GM18517 (cell line): ENCODE results near the gene EEF1B2.
"Not testable (repeated sequence)": the region's sequence is repeated elsewhere in the genome, so short reads cannot be mapped to it uniquely, and the experiment has no call there.

Experiments
- ATAC-seq: cut with Tn5 transposase; IDR thresholded peaks from one replicate; pipeline ENCODE4 v1.9.1; 2021; ENCODE audit warnings: mild to moderate bottlenecking, moderate library complexity; ENCODE audit not compliant: unreplicated experiment

The EEF1B2 gene

DNA sequence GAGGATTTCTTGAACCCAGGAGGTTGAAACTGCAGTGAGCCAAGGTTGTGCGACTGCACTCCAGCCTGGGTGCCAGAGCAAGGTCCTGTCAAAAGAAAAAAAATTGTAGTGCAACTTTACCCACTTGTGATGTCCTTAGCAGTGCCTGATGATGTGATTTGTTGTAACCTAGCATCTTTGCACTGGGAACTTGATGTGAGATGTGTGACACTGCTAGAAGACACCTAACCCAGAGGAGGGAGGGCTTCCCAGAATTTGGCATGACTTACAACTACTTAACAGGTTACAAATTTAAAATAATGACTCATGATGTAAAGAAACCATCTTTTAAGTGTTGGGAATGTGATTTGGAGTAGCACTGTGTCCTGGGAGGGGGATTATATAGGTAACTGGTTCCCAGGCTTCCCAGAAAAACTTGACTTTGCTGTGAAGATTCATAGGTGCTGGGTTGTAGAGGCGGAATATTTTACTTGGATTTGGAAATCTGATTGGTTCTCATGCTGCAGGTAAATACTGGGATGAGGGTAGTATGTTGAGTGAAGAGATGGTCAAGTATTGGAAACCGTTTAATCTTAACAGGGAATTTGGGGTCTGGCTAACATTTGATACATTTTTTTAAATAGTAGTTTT, 3.7 kb downstream of the EEF1B2 start:
- no peak for ATAC-seq

DNA sequence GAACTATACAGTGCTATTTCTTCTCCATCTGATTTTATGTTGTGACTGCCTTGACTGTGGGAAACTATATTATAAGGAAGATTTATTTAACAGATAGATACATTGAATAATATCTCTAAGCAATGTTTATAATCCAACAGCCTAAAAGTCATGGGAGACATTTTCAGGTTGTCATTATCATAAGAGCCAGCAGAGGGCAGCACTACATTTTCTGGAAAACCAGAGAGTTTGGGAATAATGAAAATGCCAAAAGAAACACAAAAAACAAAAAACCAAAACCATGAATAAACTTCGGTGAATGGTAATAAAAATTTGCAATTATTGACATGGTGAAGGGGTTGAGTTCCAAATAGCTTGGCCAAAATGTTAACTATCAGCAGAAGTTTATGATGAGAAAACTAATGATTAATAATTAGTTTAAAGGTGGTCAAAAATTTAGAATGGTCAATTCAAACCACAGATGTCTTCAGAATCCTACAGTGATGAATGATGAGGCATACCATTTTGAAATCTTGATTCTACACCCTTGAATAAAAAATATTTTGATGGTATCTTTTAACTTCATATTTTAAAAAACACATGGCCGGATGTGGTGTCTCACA, 4.7 kb downstream of the EEF1B2 start:
- no peak for ATAC-seq

DNA sequence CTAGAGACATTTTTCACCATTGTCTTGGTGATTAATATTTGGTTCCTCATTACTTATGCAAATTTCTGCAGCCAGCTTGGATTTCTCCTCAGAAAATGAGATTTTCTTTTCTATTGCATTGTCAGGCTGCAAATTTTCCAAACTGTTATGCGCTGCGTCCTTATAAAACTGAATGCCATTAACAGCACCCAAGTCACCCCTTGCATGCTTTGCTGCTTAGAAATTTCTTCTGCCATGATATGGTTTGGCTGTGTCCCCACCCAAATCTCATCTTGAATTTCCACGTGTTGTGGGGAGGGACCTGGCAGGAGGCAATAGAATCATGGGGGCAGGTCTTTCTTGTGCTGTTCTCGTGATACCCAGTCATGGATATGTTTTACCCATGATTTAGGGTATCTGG, 8.5 kb downstream of the EEF1B2 start:
- ATAC-seq: not testable (repeated sequence)

DNA sequence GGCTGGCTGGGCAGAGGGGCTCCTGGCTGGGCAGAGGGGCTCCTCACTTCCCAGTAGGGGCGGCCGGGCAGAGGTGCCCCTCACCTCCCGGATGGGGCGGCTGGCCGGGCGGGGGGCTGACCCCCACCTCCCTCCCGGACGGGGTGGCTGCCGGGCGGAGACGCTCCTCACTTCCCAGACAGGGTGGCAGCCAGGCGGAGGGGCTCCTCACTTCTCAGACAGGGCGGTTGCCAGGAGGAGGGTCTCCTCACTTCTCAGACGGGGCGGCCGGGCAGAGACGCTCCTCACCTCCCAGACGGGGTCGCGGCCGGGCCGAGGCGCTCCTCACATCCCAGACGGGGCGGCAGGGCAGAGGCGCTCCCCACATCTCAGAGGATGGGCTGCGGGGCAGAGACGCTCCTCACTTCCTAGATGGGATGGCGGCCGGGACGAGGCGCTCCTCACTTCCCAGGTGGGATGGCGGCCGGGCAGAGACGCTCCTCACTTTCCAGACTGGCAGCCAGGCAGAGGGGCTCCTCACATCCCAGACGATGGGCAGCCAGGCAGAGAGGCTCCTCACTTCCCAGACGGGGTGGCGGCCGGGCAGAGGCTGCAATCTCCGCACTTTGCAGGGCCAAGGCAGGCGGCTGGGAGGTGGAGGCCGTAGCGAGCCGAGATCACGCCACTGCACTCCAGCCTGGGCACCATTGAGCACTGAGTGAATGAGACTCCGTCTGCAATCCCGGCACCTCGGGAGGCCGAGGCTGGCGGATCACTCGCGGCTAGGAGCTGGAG, 12.1 kb downstream of the EEF1B2 start:
- not testable (repeated sequence) for ATAC-seq

DNA sequence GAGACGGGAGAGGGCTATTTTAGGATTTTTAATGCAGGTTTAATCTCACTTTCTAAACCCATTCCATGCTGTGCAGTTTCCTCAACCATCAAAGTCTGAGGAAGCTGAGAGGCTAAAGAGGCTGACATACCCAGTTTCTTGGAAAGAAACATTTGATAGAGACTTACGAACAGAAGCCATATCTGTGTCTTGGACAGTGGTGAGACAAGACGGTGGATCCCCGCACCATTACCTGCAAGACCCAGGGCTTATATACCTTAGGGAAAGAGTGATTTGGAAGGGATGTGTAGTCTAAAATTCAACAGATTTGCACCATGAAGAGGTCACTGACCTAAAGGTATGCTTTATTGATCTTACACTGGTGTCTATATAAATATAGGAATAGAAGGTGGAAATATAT, 13.5 kb downstream of the EEF1B2 start:
- no peak for ATAC-seq

DNA sequence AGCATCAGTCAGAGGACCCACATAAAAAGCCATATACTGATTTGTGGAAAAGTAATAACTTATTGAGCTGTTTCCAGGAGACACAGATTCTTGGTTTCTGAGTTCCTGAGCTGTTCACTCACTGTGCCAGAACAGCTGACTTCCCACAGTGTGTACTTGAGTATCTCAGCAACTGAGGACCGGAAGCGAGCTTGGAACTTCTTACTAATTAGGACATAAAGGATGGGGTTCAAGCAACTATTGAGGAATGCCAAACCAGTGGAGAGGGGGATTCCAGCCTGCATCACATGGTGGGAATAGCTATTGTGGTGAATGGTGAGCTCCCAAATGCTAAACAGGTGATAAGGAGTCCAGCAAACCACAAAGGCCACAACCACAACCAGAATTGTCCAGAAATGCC, 16.4 kb downstream of the EEF1B2 start:
- ATAC-seq: no peak

DNA sequence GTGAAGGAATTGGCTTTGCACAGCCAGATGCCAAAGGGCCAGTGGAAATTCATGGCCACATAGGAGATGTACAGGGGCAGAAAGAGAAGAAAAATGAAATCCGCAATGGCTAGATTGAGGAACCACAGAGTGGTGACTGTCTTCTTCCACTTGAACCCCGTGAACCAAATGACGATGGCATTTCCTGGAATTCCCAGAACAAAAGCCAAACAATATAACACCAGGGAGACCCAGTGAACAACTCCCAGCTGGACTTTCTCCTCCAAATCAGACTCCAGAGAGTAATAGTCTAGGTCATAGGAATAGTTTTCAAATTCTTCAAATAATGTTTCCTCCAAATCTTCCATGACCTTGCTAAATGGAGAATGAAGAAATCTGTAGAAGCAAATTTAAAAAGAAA, 17.2 kb downstream of the EEF1B2 start:
- ATAC-seq: no peak

DNA sequence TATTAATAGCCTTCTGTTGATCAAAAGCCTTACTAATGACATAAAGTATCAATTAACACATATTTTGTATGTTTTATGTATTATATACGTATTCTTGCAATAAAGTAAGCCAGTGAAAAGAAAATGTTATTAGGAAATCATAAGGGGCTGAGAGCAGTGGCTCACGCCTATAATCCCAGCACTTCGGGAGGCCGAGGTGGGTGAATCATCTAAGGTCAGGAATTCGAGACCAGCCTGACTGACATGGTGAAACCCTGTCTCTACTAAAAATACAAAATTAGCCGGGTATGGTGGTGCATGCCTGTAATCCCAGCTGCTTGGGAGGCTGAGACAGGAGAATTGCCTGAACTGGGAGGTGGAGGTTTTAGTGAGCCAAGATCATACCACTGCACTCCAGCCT, 21.8 kb downstream of the EEF1B2 start:
- ATAC-seq: not testable (repeated sequence)

DNA sequence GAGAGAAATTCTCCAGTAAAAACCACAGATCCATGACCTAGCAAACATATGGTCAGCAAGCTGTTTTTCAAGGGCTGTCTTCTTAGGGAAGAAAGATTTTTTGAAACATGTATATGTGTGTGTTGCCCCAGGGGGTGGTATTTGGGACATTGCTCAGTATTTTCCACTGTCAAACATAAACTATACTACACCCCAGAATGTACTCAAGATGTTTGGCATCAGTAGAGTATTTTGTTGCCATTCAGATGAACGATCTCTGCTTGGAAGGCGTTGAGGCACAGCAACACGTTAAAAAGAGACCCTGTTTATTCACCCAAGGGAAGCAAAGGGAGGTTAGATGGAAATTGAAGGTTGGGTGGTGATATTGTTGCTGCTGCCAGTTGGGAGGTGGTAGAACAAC, 30.0 kb downstream of the EEF1B2 start:
- ATAC-seq: no peak

DNA sequence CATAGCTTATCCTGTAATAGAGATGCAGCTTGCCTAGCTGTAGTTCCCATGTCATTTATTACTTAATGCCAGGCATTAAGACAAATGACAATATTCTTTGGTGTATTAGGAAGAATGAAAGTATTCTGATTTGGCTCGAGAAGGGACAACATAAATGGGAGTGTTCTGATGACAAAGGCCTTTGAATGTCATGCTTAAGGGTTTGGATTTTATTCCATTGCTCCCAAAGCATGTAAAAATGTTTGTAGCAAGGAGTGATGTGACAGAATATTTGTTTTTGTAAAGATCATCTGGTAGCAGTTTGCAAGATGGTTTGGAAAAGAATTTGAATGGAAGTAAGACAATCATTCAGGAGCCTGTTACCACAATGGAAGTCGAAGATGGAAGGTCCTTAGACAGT, 30.4 kb downstream of the EEF1B2 start:
- no peak for ATAC-seq

DNA sequence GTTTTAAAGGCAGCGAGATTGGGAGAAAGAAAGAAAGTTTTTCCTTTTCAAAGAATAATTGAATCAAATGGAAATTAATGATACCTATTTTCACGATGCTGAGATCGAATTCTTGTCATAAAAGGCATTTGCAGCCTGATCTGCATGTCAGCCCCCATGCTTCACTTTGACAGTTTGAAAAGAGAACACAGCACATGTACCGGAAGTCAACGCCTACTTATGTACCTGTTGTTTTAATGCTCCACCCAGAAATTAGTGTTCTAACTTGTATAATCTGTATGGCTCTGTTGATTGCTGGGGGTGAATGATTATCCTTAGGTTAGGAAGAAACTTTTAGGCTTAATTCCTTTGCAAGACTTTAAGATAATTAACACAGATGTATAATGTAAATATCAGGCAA, 31.0 kb downstream of the EEF1B2 start:
- no peak for ATAC-seq

DNA sequence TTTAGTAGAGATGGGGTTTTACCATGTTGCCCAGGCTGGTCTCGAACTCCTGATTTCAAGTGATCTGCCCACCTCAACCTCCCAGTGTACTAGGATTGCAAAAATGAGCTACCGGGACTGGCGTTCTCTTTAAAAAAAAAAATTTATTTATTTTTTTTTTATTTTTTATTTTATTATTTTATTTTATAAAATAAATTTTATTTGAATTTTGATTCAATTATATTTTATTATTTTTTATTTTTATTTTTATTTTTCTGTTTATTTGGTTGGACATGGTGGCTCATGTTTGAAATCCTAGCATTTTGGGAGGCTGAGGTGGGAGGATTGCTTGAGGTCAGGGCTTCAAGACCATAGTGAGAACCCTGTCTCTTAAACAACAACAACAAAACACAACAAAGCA, 32.5 kb downstream of the EEF1B2 start:
- ATAC-seq: no peak

DNA sequence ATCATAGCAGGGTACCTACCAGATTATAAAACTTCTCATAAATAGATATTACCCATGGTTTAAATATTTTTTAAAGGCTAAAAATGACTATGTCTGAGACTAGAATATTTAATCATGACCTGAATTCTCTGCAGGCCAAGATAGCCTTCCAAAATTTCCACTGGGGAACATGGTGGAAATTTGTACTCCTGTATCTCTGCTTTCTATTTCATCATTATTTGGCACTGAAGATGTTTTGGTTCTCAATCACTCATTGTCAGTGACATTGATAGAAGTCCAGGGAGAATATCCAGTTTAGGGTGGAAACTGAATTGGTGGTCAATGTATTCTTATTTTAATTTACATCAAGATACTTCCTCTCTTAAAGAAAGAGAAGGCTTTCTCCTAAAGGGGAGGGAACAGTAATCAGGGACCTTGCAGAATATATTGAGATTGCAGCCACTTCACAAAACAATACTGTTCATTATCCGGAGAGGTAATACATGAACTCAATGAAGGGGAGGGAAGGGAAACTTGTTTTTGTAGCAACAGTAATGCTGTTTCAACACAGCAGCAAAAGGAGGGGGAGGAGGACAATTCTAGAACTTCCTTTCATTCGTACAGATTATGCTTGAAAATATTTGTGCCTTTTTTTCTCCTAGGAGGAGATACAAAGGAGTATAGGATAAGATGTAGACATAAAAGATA, 34.1 kb downstream of the EEF1B2 start:
- ATAC-seq: no peak

DNA sequence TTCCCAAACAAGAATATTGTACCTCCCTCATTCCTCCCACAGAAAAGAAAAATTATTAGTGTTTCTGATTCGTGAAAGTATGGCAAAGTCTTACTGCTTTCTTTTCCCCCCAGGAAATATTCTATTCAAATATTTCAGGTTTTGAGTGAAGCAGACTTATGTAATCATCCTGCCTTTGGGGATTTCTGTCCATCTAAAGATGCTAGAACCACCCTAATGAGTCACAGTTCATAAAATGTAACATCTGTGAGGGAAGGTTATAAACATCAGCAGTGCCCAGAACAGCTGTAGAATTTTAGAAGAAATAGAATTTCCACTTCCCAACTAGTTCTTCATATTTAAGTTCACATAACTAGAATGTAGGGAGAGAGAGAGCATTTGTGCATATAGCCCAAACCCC, 39.0 kb downstream of the EEF1B2 start:
- ATAC-seq: no peak

DNA sequence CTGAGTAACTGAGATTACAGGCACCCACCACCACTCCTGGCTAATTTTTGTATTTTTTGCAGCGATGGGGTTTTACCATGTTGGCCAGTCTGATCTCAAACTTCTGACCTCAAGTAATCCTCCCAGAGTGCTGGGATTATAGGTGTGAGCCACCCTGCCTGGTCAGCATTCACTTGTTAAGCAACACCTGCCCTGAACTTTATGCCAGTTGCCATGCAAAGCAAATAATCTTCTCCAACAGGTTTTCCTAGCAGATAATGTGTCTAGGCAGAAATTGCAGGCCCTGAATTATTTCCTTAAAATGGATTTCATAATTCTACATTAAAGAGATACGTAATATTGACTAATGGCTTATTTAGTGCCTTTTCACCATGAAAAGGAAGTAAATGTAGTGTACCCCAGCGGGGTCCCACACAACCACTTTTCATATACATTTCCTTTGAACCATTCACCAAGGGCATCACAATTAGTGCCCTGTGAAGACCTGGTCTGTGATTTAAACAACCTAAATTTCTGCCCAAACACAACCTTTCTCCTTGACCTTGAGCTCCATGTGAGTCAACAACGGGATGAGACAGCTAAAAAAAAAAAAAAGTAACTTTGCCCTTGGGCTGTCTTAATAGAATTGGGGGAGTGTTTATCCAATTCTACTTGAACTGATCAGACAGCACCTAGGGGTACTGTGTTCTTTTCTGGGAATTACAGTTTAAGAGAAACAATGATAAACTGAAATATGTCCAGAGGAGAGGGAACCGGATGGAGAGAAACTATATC, 41.6 kb downstream of the EEF1B2 start:
- no peak for ATAC-seq

DNA sequence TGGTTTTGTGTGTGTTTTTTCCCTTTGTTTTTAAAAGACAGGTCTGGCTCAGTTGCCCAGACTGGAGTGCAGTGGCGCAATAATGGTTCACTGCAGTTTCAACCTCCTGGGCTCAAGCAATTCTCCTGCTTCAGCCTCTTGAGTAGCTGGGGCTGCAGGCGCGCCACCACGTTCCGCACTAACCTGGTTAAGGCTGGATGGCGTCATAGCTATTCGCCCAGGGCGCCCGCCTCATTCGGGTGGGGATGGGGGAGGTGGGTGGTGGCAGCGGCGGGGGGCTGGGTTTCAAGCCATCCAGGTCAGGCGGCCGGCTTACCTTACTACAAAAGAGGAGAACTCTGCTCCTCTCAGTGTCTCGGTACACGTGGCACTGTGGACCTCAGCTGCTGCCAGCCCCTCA, 42.8 kb downstream of the EEF1B2 start:
- no peak for ATAC-seq

DNA sequence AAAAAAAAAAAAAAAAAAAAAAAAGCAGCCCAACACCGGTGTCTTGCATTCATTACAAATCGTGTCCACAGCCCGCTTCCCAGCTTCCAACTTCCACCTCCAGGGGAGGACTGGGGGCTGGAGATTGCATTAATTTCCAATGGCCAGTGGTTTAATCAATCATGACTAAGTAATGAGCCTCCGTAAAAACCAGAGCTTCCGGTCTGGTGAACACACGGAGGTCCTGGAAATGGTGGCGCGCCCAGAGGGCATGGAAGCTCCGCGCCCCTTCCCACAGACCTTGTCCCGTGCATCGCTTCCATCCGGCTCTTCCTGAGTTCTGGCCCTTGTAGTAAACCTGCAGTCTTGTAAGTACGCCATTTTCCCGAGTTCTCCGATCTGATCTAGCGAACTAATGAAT, 43.6 kb downstream of the EEF1B2 start:
- ATAC-seq: no peak

DNA sequence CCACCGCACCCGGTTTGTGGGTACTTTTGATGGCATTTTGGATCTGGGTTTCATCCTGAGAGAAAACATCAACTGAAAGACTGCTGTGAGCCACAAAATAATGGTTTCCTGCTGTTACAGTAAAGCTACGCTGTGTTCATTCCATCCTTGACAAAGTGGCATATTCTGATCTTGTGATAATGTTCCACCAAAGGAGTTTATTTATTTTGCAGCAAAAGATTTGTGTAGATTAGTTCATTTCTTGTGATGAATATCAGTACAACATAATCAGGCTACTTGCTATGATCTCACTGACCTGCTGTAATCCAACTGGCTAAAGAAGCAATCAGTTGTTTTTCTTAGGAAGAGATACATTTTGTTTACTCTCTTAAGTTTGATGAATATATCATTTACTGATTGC, 45.0 kb downstream of the EEF1B2 start:
- ATAC-seq: no peak

DNA sequence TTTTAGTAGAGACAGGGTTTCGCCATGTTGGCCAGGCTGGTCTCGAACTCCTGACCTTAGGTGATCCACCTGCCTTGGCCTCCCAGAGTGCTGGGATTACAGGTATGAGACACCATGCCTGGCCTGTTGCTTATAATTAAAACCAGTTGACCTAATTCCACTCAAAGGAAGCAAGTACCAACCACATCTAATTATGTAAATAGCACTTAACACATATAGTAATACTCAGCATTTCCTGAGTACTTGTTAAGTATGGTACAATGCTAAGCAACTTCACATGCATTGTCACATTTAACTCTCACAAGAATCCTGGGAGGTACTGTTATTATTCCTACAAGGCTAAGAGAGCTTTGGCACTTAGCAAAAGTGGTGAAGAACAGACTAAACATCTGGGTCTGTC, 47.6 kb downstream of the EEF1B2 start:
- not testable (repeated sequence) for ATAC-seq

DNA sequence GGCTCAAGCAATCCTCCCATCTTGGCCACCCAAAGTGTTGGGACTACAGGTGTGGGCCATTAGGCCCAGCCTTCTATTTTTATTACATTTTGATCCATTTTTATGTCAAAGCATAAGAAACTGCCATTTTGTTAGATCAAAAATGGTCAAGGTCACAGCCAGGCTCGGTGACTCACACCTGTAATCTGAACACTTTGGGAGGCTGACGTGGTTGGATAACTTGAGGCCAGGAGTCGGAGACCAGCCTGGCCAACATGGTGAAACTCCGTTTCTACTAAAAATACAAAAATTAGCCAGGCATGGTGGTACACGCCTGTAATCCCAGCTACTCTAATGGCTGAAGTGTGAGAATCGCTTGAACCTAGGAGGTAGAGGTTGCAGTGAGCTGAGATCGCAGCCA, 49.2 kb downstream of the EEF1B2 start:
- ATAC-seq: no peak

DNA sequence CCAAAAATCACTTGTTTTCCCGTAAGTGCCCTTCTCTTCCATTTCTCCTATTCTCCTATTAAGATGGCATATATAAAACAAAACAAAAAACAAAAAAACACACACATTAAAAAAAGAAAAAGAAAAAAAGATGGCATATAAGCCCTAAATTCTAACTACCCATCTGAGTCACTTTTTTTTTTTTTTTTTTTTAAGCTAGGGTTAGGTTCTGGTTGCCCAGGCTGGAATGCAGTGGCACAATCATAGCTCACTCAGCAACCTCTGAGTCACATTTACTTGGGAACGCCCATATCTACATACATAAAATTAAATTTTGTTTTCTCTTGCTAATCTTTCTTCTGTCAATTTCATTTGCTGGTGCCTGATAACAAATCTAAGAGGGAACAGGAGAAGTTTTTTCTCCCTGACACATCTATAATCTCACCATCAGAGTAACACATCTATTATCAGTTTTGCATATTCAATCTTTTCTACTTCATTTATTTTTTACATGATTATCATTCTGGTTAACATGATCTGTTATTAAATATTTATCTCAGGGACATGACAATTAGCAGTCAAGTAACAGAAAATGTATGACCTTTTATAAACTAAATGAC, 52.1 kb downstream of the EEF1B2 start:
- no peak for ATAC-seq
